ENCODE measurements around the gene COL6A1.
"Not testable (repeated sequence)": the region's sequence is repeated elsewhere in the genome, so short reads cannot be mapped to it uniquely, and the experiment has no call there.

Gene COL6A1

DNA sequence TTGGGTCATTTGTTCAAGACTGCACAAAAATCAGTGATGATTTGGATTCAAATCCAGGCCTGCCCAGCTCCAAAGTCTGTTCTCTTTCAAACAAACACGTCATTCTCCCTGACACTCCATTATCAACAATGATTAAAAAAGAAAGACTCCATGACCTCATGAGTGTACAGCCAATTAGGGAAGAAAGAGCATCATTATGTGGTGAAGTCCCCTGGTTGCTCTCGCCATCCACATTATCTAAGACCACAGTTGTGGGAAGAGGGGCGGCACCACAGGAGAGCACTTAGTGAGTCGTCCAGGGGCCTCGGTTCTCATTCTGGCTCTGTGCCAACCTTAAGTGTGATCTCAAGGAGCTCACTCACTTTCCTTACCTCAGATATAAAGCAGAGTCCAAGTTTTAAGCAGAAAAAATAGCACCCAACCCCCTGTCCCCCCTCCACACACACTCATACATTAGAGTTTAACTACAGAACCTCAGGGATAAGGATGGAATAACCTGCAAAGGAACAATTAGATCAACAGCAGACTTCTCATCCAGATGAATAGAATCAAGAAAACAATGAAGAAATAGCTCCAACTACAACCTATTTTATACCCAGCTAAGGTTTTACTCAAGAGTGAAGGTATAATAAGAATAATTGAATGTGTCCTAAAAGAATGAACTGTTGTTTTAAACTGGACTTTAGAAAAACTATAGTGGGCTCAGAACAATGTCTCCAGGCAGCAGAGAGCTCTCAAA, 47.8 kb downstream of the COL6A1 start:
- DNase-seq, result no peak

DNA sequence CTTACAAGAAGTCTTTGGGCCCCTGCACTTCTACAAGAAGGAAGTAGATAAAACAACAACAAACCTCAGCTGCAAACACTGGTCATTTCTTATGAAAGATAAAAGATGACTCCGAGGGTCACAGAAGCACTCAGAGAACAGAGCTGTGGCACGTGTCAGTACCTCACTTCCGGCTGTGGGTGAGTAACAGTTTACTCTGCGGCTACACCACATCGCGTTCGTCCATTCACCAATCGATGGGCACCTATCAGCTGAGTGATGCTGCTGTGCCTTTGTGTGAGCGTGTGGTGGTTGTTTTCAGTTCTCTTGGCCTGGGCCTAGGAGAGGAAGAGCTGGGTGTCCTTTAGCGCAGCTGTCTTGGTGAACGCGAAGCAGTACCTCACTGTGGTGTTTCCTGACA, 49.9 kb downstream of the COL6A1 start:
- DNase-seq, result no peak

DNA sequence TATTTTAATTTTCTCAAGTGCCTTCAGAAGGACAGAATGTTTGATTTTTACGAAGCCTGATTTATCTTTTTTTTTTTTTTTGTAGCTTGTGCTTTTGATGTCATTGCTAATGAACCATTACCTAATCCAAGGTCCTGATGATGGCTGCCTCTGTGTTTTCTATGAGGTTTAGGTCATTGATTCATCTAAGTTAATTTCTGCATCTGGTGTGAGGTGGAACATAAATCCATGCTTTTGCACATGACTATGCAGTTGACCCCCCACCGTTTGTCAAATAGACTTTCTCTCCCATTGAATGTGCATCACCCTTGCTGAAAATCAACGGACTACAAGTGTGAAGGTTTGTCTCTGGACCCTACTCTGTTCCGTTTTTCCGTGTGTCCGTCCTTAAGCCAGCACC, 50.5 kb downstream of the COL6A1 start:
- no peak for DNase-seq

DNA sequence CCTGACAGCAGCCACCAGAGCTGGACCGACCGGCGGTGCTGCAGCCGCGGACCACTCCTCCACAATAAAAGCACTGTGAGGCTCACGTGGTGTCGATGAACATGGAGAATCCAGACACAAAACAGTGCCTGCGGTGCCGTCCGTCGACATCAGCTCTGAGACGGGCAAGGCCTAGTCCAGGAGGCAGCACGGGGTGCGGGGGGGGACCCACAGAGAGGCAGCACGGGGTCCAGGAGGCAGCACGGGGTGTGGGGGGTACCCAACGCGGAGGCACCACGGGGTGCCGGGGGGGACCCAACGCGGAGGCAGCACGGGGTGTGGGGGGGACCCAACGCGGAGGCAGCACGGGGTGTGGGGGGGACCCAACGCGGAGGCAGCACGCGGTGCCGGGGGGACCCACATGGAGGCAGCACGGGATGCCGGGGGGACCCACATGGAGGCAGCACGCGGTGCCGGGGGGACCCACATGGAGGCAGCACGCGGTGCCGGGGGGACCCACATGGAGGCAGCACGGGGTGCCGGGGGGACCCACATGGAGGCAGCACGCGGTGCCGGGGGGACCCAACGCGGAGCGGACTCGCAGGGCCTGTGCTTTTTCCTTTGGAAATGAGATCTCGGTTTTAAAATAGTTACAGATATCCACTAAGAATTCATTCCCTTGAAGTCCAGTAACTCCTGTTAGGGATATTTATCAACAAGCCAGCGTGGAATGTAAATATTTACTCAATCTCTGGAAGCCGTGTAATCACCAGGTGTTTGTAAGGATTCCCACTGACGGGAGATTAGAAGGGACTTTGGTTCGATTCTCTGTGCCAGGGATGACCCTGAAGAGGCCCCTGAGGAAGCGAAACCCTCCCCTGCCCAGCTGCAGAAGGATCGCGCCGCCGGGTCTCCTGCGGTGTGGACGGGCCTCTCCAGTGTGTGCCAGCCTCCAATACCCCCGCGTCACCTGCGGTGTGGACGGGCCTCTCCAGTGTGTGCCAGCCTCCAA, 52.1 kb downstream of the COL6A1 start:
- DNase-seq, result no peak

DNA sequence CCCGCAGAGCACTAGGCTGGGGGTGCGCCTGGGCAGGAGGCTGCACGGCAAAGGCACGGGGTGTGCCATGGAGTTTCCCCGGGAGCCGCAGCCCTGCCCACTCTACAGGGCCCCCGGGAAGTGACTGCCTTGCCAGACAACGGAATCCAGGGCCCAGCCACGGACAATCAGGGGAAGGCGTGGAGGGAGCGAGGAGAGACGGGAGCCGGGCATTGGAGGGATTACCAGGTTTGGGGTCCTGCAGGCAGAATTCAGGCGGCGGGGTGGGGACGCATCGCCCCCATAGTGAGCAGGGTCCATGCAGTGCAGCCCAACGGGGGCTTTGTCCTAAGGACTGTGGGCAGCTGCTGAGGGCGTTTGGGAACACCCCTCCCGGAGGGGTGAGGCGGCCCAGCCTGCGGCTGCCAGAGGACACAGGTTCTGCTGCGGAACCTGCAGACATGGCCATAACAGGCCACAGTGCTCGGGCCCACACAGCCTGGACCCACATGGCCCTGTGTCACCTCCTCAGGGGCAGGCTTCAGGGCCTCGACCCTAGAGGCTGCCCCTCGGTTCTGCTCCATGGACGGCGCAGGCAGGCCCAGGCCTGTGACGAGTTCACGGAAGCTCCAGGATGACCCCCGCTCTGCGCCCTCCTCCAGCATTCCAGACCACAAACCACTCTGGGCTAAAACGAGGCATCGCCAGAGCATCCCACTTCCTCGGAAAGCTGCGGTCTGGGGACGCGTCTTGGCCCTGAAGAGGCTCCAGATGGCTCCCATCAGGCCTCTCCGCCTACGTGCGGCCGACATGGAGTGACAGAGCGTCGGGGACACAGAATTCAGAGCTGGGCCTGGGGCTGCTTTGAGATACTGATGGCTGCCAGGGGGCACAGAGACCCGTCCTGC, 54.5 kb downstream of the COL6A1 start:
- DNase-seq, result no peak

DNA sequence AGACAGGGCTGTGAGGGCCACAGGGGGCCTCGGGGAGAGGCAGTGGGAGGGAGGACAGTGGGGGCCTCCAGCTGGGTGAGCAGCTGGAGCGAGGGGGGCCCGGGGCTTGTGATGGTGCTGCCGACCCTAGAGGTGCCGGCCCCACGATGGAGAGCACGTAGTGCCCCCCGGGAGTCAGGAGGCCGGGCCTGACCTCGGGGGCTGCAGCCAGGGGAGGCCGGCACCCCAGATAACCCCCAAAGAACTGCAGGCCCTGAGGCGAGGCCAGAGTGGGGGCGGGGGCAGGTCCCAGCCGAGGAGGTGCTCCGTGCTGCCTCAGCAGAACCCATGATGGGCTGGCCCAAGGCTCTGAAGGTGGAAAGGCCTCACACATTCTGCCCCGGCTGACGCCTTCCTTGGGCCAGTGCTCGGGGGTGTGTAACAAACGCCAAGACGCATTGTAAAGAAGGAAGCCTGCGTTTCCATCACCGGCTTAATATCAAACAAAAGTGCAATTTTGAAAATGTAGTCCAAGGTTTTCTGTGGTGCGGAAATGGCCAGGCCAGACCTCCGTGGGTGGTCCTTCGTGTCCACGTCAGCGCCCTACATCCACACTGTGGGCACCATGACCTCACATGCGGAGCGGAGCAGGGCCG, 55.2 kb downstream of the COL6A1 start:
- no peak for DNase-seq

DNA sequence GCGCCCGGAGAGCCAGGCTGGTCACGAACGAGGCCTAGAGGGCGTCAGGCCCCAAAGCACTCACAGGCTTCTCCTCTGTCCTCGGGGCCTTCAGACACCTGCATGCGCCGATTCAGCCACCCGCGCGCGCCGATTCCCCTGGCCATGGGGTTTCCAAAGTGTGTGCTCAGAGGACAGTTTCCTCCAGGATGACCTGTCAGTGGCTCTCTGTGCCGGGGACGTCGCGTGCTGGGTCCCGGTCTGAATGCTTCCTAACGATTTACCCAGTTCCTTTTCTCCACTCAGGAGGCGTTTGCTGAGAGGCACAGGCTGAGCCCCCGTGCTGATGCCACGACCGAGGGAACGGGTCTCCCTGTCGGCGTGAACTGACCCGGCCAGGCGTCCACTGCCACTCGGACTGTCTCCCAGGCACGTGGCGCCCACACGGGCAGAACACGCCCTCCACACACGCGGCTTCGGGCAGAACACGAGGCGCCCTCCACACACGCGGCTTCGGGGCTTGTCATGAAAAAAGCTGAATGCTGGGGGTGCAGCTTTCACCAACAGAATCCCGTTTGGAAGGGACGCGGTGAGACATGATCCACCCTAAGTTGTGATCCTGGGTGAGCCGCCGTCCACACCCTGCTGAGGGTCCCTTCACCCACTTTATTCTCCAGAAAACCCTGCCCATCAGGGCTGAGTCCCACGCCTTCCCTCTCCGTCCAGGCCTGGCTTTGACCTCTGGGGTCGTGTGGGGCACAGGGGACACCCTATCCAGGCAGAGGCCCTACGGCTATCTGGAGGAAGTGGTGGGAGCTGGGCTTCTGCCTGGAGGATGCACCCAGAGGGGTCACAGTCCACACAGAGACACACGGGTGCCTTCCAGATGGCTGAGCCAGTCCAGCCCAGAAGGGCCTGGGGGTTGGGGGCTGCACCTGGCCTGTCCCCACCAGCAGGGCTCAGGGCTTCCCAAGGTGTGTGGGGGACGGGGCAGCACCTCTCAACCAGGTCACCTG, 56.1 kb downstream of the COL6A1 start:
- DNase-seq, result no peak

DNA sequence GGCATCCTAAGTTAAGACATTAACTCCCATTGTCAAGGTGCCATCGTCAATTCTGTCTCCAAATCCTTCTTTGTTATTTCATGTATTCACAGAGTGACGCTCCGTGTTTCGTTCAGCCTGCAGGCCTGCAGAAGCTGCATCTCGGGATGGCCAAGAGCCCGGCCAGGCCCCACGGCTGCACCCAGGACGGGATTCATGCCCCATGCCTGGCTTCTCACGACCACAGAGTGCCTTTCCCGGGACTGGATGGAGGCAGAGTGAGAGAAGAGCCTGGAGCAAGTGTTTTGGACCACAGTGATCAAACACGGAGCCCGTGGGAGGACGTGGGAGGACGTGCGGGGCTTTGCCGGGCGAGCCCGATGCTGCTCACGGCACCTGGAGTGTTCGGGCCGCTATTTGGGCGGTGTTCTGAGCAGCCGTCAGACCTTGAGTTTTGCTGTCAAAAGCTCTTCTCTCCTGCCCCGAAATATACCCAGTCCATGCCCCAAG, 56.8 kb downstream of the COL6A1 start:
- no peak for DNase-seq

DNA sequence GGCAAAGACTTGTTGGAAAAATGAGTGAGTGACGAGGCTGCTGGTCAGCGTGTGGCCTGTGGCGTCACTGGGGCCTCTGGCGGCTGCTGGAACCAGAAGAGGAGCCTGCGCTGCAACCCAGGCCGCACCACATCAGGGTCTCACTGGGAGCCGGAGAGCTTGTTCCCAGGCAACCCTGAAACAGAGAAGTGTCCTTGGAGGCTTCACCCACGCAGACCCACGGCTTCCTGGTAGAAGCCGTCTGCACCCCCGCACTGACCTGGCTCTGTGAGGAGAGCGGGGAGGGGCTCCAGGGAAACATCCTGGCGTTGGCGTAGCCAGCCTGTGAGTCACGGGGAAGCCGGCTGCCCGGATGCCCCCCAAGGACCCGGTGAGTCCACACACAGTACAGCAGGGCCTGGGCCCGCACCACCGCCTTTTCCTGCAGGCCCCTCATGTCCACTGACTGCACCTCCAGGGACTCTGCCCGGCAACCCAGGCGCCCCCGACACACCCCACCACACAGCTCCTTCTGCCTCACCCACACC, 57.4 kb downstream of the COL6A1 start:
- no peak for DNase-seq

DNA sequence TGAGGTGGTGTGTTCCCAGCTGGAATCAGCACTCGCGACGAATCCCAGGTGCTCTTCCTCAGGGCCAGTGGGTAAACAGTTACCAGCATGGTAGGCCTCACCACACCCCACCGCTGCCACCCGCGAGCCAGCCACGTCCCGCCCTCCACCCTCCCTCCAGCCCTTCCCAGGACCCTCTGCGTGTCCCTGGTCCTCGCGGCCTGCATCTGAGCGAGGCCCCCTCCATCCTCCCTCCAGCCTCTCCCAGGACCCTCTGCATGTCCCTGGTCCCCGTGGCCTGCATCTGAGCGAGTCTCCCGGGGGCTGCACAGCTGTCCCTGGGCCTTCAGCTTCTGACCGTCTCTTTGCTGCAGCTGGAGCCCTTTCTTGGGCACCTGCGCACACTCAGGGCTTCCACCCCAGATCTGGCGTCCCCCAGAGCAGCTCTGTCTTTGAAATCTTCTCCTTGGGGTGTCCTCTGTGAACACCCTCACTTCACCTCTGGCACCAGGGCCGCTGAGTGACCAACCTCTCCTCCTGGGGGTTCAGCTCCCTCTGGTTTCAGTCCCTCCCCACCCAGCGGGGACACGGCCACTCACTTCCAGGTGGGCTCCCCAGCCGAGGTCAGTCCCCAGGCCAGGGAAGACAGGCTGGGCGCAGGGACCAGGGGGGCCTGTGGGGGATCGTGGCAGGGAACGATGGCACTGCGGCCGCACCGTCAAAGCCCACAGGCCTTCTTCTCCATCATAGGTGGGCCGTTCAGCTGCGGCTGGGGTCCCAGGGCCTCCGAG, 58.5 kb downstream of the COL6A1 start:
- no peak for DNase-seq

DNA sequence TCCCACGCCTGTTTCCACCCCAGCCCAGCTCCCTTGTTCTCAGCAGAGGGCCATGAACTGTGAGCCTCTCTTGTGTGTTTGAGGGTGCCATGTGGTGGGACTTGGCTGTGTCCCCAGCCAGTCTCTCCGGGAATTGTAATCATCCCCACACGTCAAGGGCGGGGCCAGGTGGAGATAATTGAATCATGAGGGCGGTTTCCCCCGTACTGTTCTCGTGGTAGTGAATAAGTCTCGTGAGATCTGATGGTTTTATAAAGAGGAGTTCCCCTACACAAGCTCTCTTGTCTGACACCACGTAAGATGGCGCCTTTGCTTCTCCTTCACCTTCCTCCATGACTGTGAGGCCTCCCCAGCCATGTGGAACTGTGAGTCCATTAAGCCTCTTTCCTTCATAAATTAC, 59.1 kb downstream of the COL6A1 start:
- DNase-seq, result no peak

DNA sequence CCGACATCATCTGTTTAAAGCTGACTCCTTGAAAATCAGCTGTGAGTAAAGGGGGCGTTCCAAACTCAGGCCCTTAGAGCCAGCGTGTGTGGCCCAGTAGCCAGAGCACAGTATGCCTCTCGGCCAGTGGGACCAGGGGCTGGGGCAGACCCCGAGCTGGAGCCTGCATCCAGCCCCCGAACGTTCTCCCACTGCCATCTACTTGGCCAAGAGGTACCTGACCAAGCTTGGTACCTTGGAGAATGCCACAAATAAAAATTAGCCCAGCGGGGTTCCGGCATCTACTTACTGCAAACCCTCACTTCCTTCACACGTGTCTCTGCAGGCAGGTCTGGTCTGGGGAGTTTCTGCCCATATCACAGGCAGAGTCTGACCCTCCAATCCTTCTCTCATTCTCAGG, 59.6 kb downstream of the COL6A1 start:
- no peak for DNase-seq

DNA sequence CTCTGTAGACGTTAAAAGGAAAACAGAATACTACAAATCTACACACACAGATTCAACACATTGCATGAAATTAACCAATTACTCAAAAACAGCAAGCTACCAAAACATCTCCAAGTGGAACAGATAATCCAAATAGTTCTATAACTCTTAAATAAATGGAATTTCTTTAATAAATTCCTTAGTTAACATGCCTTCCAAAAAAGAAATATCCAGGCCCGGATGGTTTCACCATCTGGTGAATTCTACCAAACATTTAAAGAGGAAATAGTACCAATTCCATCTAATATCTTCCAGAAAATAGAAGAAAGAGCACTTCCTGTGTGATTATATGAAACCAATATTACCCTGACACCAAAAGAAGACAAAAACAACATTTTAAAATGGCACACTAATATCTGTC, 63.6 kb downstream of the COL6A1 start:
- no peak for DNase-seq

DNA sequence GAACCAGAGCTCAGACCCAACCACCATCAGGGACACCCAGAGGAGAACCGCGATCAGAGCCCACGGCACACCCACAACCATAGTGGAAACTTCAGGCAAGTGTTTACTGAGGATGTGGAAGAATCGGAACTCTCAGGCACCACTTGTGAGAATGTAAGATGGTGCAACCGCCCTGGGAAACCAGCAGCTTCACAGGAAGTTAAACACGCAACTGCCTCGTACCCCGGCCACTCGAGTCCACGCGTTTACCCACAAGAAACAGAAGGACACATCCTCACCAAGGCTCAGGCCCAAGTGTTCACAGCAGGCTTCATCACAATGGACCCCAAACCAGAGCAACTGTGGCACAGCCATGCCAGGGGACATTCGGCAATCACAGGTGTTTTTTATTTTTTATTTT, 64.9 kb downstream of the COL6A1 start:
- DNase-seq, result no peak

DNA sequence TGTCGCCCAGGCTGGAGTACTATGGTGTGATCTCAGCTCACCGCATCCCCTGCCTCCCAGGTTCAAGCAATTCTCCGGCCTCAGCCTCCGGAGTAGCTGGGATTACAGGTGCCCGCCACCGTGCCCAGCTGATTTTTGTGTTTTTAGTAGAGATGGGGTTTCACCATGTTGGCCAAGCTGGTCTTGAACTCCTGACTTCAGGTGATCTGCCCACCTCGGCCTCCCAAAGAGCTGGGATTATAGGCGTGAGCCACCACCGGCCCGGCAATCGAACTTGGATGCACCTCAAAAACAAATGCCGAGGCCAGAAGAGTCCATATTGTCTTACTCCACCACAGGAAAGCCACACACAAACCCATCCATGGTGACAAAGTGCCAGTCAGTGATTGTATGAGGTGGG, 65.3 kb downstream of the COL6A1 start:
- not testable (repeated sequence) for DNase-seq

DNA sequence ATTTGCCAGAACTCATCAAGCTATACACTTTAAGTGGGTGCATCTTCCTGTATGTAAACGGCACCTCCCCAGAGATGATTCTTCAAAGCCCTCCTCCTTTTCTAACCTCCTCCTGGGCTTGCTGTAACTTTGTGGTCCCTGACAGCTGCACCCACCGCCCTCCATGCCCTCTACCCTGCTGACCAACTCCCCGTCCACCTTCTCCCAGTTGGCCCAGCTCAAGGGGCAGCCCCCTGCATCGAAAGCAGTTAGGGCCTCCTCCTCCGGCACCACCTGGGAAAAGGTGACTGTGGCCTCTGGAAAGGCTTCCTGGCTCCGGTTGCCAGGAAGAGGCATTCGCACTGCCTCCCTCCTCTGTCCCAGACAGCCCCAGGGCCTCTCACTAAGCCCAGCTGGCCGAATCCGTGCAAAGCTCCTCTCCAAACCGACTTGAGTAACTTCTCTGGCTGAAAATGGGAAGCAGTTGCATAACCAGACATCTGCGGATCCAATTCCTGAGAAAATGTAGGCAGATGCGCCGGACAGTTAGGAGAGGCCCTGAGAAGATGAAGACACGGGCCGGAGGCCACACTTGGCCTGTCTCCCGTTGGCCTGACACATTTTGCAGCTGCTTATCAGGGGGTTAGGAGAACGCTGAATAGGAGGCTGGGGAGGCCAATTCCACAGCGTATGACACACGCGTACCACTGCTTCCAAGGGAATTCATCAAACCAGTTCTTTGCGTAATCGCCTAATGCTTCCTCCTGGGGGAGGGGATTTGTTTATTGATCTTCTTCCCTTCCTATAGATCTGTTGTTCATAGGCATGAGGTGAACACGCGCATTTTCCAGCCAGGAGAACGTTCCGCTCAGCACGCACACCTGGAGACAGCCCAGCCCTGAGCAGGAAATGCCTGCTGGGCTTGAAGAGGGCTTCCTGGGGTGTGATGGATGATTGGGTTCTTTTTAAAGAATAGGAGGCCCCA, 67.6 kb downstream of the COL6A1 start:
- DNase-seq, result peak; percentile 15

DNA sequence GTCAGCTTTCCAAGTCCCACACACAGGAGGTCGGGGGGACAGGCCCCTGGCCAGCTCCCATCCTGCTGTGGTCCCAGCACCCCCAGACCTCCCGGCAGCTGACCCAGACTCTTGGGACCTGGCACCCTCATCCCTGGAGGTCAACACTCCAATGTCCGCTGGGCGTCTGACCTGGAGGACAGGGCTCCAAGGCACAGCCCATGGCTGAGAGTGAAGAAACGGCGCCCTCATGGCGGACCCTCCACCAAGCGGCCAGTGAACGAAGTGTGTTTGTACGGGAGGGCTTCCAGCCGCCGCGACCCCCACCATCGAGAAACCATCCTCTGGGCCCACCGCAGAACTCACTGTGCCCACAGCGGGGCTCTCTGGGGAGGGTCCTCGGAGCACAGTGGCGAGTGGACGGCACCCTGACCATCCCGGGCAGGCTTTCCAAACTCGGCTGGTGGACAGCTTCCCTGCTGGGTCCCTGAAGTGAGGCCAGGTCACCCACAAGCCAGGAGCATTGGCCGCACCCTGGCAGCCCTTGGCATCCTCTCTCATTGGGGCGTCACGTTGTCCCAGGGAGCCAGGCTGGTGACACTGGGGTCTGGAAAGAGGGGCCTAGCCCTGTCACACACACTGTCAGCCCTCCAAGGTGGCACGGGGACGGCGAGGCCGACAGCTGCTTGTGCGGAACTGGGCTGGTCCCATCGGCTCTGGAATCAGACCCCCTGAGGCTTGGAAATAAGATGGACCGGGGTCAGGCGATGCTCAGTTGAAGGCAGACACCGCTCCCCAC, 68.5 kb downstream of the COL6A1 start:
- DNase-seq, result no peak

All from DMS79 treated with DMSO at 0.1 percent for 48 hours (cell line).